Thyroid gland (tissue), 4 donors: Measurements from ENCODE around the gene ACSM2A. TPM values are rescaled to one million over a fixed set of nuclear protein-coding genes. Genes with fewer than 3 reads are reported as not detected.
"Not testable (repeated sequence)": the region's sequence is repeated elsewhere in the genome, so short reads cannot be mapped to it uniquely, and the experiment has no call there.

Experiments used
- DNase-seq, 2 donors: peaks; one replicate each; pipeline ENCODE4 v3.0.0-alpha.2; 2019
- H3K27ac ChIP-seq, 3 donors: fragments of 200-600 bp; sonication (generic); 1 replicate in 2 of 3; 2 replicates in 1 of 3; pipeline ENCODE4 v1.5.1; 2016 to 2019; ENCODE audit warnings: mild to moderate bottlenecking in 1 of 3, moderate library complexity in 1 of 3
- H3K27me3 ChIP-seq: fragments of 200-600 bp; sonication (generic); one replicate; pipeline ENCODE4 v1.5.1; 2019
- H3K36me3 ChIP-seq, 2 donors: fragments of 200-600 bp; sonication (generic); one replicate each; pipeline ENCODE4 v1.5.1; 2016 to 2019
- H3K4me1 ChIP-seq, 2 donors: fragments of 200-600 bp; sonication (generic); one replicate each; pipeline ENCODE4 v1.5.1; 2017 to 2019
- H3K4me3 ChIP-seq, 3 donors: fragments of 200-600 bp; sonication (generic); replicated peaks in 1 of 3; 1 replicate in 2 of 3; 2 replicates in 1 of 3; pipeline ENCODE4 v1.5.1; 2016; ENCODE audit warnings: mild to moderate bottlenecking in 1 of 3
- H3K9me3 ChIP-seq: fragments of 200-600 bp; sonication (generic); one replicate; pipeline ENCODE4 v1.5.1; 2017
- CTCF ChIP-seq, 6 experiments: fragments of 200-600 bp in 3 of 6; fragments of 450-650 bp in 3 of 6; sonication (generic) in 3 of 6; IDR thresholded peaks; one replicate each; pipeline ENCODE4 v1.5.1; 2016 to 2019; ENCODE audit warnings: antibody characterized with exemption in 6 of 6, mild to moderate bottlenecking in 2 of 6, inconsistent platforms in 1 of 6, moderate library complexity in 1 of 6
- POLR2A ChIP-seq, 2 donors: fragments of 450-650 bp; IDR thresholded peaks; one replicate each; pipeline ENCODE4 v1.6.1; 2017; ENCODE audit warnings: antibody characterized with exemption in 2 of 2, mild to moderate bottlenecking in 2 of 2, moderate library complexity in 1 of 2
- WGBS, 2 donors: methylation state at CpG; one replicate each; pipeline ENCODE4 v1.1.5; 2017; 5-methylcytosine and 5-hydroxymethylcytosine counted together
- intact Hi-C: fragments of 100-400 bp; cut with DNase I; formaldehyde crosslinking; loops from one replicate; pipeline ENCODE4 v1.15.1; 2023
- total RNA-seq, 4 donors: library from RNA; depleted of rRNA; stranded (reverse); fragments of >200 nt; gene quantifications; one replicate each; pipeline ENCODE4 v1.2.3, GENCODE V29; 2016

The ACSM2A gene
- total RNA-seq, 4 donors from 2014 or later: 0.20 to 0.56 TPM; not detected in 2

- H3K27ac ChIP-seq: no peak overlapping the region
- no peak overlapping the region for H3K4me3 ChIP-seq
- no peak for DNase-seq
- no peaks in the 10 kb centered on the region for H3K4me1 ChIP-seq
- no peaks in the 10 kb centered on the region for H3K27me3 ChIP-seq
- WGBS, 2 donors: 65 to 73% methylated on average over 3 of the region's 3 CpGs
- TF ChIP-seq CTCF (IDR thresholded peaks at IDR 0.05): no peak
- no peak for TF ChIP-seq POLR2A (IDR thresholded peaks at IDR 0.05)
- no peaks in the 10 kb centered on the region for H3K9me3 ChIP-seq
- H3K36me3 ChIP-seq: no peaks in the 10 kb centered on the region
- intact Hi-C loops: no loop called here
Observed at GRCh38 chr16:20519231-20519630, 67.9 kb downstream of the ACSM2A start.

GRCh38 chr16:20520103-20520502 lies 68.8 kb downstream of the ACSM2A start:
- TF ChIP-seq CTCF (IDR thresholded peaks at IDR 0.05): no peak
- no peak for DNase-seq
- H3K4me3 ChIP-seq: no peak overlapping the region
- H3K36me3 ChIP-seq: no peaks in the 10 kb centered on the region
- no peaks in the 10 kb centered on the region for H3K9me3 ChIP-seq
- H3K4me1 ChIP-seq: no peaks in the 10 kb centered on the region
- 74 to 79% methylated on average over 1 of the region's 1 CpG for WGBS, 2 donors
- no peak overlapping the region for H3K27ac ChIP-seq
- no peaks in the 10 kb centered on the region for H3K27me3 ChIP-seq
- intact Hi-C loops: no loop called here

- H3K27me3 ChIP-seq, H3K36me3 ChIP-seq, DNase-seq, H3K27ac ChIP-seq, H3K9me3 ChIP-seq, H3K4me3 ChIP-seq, intact Hi-C loops, H3K4me1 ChIP-seq: not testable (repeated sequence)
- WGBS, 2 donors: no CpG with 5 or more reads among the region's 13 CpGs
Observed at GRCh38 chr16:20531795-20532194, 80.5 kb downstream of the ACSM2A start.

DNA sequence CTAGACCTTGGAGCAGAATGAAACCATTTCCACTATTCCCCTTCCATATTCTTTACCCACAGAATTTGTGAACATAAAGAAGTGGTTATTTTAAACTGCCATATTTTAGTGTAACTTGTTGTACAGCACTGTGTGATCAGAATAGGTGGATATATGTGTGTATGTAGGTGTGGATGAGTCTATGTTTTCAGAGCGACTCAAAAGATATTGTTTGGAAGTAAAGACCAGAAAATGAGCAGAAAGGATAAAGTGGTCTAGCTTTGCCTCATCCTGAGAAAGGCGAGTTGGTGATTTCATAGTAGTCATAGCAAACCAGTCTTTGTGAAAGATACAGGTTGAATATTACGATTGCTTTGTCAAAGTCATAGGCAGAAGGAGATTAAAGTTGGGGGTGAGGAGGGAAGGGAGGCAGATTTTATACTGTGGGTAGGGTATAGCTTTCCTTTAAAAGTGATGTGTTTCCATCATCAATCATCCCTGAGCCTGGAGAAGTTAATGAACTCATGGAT lies 81.0 kb downstream of the ACSM2A start:
- H3K4me1 ChIP-seq, H3K27me3 ChIP-seq, H3K36me3 ChIP-seq, DNase-seq, H3K4me3 ChIP-seq, H3K9me3 ChIP-seq, H3K27ac ChIP-seq, intact Hi-C loops: not testable (repeated sequence)
- WGBS, 2 donors: no CpG with 5 or more reads among the region's 3 CpGs

- intact Hi-C loops, H3K36me3 ChIP-seq, H3K27me3 ChIP-seq, H3K27ac ChIP-seq, DNase-seq, H3K4me3 ChIP-seq, H3K4me1 ChIP-seq, H3K9me3 ChIP-seq: not testable (repeated sequence)
- 80 to 82% methylated on average over 1 of the region's 1 CpG for WGBS, 2 donors
Observed at GRCh38 chr16:20536669-20537068, 85.3 kb downstream of the ACSM2A start.

Other genes with a start within 250 kb of the ACSM2A start
- under 1 TPM in 1 of 4 donors, not detected in 3; 0.44 TPM for gene GP2, start 124.0 kb upstream of the ACSM2A start, total RNA-seq
- gene UMOD, start 98.8 kb upstream of the ACSM2A start, total RNA-seq: not detected
- not detected for gene PDILT, start 46.8 kb upstream of the ACSM2A start, total RNA-seq
- 1 to 10 TPM; 5.6 to 9.6 (median 8.0) TPM for gene ACSM5, start 42.0 kb upstream of the ACSM2A start, total RNA-seq
- 1 to 10 TPM in 1 of 4 donors, under 1 TPM in 2, not detected in 1; 0.27 to 2.3 (median 0.33) TPM for gene ACSM2B, start 124.8 kb downstream of the ACSM2A start, total RNA-seq
- 1 to 10 TPM in 3 of 4 donors, not detected in 1; 1.2 to 2.3 (median 1.3) TPM for gene ACSM1, start 246.2 kb downstream of the ACSM2A start, total RNA-seq